ENCODE data around the gene TGFBR2.

The TGFBR2 gene

DNA sequence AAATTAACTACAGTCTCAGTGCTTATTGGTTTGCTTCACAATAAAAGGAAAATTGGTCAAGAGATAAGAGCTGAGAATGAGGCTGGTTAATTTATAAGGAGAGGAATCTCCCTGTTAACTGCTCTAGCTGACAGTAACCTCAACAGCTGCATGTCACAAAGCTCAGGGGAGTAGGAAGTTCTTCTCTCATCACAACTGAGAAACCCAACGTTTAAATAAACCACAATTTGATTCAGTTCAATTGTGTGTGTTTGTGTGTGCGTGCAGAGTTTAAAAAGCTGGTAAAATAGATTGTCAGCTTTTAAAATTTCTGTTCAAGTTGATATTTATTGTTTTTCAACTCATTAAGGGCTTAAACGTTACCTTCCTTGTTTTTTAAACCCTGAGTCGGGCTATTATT, 3.5 kb upstream of the TGFBR2 start:
- DNase-seq (ENCODE audit: low spot score), result no peak

DNA sequence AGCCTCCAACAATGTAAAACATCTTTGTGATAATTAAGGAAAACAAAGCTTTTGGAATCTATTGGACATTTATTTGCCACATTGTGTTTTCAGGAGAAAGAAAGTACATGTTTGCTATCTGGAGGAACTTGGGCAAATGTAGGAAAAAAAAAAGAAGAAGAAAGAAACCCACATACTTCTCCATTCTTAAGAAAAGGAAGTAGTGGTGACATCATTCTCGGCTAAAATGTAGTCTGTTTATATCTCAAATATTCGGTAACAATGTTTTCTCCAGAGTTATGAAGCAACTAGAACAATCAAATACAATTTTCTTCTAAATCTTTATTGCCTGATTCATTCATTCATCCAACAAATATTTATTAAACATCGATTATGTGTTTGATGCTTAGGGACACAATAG, 2.3 kb upstream of the TGFBR2 start:
- DNase-seq (ENCODE audit: low spot score), result no peak

DNA sequence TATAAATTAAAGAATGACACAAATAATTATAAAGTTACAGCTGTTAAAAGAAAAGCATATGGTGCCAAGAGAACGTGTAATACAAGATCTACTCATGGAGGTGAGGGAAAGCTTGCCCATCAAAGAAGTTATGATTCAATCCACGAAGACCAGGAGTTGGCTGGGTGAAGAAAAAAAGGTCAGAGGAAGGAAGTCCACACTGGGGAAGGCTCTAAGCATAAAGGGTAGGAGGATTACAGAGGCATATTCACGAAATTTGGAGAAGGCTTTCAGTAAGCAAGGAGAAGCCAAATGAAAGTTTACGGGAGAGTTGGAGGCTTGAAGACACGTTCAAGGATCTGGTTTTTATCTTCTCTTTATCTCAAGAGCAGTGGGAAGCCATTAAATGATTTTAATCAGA, 1.8 kb upstream of the TGFBR2 start:
- no peak for DNase-seq (ENCODE audit: low spot score)

DNA sequence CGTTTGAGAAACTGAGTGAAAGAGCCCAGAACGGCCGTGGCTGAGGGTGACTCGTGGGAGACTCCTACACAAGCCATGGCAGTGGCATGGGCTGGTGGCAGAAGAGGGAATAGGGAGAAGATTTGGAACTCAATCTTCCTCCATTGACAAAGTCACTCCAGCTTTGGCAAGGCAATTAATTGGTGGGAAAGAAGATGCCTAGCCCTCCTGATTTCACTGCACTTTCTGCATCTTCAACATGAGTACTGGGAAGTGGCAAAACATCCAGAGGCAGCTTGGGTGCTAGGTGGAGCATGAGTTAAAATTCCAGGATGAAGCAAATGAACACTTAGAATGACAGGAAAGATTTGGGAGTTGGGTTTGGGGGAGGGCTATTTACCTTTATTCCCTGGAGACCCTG, 1.4 kb upstream of the TGFBR2 start:
- DNase-seq (ENCODE audit: low spot score), result no peak

DNA sequence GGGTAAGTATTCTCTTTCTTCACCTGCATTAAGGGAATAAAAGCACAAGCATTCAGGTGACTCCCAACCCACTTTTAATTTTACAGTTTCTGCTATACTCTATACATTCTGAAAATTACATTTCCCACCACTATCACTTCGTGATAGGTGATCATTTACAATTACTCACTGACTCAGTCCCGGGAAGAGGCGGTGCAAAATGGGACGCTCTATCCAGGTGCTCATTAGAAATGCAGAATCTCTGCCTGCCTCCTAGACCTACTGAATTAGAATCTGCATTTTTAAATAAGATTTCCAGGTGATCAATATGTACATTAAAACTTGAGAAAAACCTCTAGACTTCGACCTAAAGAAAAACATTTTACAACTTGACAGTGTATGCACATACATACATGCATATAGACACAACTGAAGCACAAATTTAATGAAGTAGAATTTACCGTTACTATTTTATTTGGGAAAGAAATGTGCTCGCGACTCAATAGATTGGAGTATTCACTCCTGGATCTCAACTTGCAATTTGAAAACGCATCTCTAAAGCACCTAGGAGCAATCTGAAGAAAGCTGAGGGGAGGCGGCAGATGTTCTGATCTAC, 598 bp upstream of the TGFBR2 start:
- no peak for DNase-seq (ENCODE audit: low spot score)

DNA sequence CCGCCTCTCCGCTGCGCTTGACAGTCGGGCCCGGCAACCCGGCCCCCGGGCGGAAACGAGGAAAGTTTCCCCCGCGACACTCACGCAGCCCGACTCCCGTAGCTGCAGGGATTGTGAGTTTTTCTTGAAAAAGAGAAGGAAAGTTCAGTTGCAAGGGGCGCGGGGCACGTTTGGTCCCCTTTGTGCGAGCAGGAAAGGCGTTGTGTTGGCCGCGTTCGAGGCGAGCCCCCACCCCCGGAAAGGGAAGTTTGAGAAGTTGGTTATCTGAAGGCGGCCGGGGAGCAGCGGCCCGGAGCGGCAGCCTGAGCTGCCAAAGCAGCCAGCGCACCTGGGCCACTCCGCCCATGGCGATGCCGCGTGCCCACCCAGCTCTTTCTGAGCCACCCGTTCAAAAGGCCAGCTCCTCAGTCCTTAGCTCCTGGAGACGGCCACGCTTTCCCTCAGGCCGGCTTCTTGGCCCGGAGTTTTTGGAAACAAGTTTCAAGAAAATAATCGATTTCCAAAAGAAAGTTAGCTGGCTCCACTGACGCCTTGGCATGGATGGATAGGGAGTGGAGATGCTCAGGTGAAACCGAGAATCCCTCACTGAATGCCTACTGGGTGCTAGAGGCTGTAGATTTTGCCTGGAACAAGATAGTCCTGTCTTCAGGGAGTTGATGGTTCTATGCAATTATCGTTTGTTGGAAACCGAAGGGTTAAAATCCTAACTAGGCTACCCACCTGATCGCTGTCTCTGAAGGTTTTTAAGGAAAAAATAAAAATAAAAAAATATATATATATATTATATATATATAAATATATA, 832 bp downstream of the TGFBR2 start:
- no peak for DNase-seq (ENCODE audit: low spot score)

DNA sequence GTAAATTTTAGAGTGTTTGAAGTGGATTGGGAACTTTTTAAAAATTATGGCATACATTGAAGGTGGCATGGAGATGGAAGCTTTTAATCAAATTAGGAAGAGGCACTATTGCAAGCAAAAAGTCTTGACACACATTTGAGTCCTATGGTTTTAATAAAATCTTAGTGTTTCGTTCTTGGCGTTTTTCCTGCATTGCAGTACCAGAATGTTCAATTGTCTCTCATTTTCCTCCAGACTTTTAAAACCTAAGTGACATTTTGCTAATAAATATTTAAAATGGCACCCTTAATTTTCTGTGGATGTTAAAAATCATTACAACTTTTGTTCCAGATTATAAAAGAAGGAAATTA, 2.2 kb downstream of the TGFBR2 start:
- DNase-seq (ENCODE audit: low spot score), result no peak

DNA sequence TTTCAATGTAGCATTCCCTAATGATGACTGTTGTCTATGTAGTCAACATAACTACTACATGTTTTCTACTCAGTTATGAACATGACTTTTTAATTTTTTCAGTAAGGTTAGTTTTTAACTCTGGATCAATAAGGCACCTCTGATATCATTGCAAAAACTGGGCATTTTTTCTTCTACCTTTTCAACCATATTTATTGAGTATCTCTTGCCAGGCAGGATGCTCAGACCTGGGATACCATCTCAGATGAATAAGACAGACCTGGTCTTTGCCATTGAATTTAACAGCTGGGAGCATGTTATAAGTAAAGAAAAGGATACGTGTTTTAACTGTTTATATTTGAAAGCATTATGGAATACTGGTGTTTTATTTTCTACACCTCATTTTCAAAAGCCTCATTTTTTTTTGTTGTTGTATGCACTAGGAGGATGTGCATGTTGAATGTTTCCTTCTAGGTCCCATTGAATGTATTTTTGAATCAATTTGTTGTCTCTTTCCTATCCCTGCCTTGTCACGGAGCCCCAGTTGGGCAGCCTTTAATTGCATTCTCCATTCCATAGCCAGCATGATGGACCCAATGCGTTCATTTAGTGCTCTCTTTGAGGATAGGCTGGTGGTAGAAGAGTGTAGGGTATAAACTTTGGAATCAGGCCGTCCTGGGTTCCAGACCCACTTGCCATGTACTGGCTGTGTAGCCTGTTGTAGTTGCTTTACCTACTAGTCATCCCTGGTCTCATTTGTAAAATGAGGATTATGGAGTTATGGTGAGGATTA, 3.7 kb downstream of the TGFBR2 start:
- DNase-seq (ENCODE audit: low spot score), result no peak

DNA sequence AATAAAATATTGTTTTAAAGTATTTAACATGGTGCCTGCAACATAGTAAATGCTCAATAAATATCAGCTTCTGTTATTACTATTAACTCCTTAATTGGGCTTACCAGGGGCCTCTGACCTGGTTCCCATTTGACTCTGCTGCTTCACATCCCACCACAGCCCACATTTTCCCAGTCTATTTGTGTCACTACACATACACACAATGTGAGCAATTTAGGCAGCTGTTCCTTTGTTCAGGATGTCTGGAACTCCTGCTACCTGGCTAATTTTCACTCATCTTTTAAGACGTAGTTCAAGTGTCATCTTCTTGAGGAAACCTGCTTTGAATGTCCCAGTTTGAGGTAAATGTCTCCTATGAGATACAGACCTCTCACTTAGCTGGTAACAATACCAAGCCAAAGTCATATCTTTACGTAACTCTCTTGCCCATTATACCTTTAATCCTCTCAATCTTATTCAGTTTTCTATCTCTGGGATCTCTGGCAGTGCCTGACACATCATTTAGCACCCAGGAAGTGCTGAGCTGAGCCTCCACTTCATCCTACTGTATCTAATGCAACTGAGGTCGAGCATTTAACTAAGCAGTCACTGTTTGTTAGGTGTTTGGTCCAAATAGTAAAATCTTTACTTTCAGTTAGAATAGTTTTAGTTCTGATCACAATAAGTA, 4.4 kb downstream of the TGFBR2 start:
- no peak for DNase-seq (ENCODE audit: low spot score)

DNA sequence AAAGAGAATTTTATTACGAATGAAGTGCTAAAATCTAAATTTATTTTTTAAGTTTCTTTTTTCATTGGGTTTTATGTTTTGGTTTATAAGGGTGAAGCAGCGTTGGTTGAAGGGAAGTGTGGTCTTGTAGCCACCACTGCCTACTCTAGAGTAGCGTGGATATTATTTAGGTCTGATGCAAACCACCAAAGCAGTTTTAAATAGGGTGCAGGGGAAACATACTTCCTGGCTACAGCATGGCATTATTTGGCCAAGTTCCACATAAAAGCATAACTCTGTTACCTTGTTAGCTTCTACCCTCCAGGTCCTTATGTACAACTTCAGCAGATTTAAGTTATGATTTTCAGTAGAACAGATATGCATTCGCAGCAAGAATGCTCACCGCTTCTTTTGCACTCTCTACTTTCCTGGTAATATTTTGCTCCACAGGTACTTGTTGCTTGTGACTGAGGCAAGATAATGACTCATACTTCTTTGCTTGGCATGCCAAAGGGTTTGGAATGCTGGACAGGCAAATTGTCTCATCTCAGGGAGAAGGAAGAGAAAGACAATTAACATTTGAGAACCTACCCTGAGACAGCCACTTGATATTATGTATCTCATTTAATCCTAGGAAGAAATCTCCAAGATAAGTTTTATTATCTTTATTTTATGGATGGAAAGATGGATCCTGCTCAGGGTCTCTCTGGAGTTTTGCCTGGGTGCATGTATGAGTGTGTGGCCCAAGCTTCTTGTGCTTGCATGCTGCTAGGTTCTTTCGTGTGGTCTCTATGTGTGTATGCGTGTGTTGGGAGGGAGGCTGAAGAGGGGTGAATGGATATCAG, 5.4 kb downstream of the TGFBR2 start:
- no peak for DNase-seq (ENCODE audit: low spot score)

DNA sequence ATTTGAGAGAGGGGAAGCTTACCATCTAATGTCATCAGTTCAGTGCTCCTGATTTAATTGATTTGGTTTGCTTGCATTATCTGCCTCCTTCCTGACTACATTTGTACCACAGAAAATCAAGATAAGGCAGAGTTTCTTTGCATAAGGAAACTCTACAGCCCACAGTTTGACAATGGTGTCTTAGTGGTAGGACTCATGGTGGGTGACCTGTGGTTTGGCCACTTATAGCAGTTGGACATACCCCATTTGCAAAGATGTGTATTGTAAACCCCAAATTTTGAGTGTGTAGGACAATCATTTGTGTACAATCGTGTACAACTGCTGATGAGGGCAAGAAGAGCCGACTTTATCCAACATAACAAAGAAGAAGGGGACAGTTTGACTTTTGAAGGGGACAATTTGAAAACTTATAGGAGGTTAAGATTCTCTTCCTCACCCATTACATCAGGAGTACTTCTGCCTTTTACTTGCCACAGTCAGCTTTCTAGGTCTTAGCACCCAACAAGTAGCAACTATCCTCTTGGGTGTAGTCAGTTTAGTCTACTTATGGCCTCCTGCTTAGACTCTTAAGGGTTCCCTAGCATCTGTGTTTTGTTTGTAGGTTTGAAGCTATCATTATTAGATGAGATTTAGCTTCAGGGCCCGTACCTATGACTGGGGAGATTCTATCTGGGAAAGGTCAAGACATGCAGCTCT, 6.2 kb downstream of the TGFBR2 start:
- DNase-seq (ENCODE audit: low spot score), result no peak

DNA sequence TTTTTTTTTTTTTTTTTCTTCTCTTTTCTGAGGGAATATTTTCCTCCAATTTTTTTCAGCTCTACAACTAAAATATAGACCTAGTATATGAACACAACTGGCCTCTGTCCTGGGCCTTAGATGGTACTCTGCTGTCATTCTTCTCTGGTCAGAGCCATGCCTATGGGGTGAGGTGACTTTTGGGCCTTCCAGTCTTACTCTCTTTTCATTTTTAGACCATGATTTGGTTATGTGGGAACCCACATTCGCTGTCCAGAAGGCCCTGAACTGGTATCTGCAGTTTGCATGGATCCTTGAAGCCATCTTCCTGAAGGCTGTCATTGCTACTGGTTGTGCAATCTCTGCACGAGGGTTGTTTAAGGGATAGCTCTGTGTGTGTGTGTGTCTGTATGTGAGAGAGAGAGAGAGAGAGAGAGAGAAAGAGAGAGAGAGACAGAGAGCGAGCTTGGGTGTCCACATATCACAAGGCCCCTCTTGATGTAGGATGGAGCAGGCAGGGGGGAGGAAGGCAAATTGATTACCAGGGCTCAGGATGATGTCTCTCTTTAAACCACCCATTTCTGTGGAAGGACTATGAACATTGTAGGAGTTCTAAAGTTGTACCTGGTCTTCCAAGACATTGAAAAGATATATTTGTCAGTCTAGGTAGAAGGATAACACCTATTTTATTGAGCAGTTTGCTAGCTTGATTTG, 6.9 kb downstream of the TGFBR2 start:
- no peak for DNase-seq (ENCODE audit: low spot score)

DNA sequence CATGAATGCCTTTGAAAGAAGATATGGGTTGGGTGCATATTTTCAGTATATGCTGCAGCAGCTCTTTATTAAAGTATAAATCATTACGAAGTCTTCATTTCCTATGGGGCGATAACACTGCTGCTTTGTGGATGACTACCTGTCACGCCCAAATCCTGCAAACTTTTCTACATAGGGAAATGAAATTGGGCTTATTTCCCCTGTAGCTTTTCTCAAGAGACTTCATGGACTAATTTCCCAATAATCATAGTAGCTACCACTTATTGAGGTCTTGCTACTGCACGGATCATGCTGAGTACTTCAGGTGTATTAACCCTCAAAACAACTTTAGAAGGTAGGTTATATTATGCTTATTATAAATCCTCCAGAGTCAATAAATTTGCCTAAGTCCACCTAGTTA, 8.0 kb downstream of the TGFBR2 start:
- no peak for DNase-seq (ENCODE audit: low spot score)

DNA sequence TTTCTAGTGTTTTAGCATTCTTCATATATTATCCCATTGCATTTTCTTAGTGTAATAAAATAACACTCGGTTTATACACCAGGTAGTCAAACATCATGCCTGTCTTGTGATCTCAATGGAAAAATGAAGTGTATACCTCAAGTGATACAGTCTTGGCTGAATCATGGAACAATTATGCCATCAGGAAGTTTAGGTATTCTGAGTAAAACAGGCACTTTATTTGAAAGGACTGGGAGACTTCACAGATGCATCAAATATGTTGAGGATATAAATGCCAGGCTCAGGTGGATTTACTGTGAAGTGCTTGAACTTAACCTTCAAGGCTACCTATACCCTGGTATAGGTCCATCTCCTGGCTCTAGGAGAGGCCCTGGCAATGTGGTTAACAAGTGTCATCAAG, 8.5 kb downstream of the TGFBR2 start:
- DNase-seq (ENCODE audit: low spot score), result no peak

DNA sequence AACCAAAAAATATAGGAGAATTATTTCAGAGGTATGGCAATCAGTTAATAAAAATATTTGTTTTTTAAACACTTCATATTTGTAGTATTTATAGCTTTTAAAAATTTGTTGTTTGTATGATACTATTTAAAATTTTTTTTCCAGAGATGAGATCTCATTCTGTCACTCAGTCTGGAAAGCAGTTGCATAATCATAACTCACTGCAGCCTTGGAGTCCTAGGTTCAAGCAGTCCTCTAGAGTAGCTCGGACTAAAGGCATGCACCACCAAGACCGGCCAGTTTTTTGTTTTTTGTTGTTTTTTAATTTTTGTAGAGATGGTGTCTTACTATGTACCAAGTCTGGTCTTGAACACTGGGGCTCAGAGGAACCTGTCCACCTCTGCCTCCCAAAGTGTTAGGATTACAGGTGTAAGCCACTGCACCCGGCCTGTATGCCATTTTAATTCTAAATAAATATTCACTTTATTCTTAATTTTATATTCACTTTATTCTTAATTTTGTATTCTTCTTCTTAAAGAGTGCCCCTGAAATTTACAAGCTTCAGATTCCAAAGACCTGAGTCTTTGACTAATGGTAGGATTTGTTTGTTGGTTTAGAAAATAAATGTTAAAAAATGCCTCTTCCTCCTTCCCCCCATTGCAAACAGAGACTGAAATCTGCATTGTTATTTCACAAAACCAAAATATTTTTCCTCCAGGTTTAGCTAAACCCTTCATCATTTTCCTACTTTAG, 9.4 kb downstream of the TGFBR2 start:
- DNase-seq (ENCODE audit: low spot score), result no peak

DNA sequence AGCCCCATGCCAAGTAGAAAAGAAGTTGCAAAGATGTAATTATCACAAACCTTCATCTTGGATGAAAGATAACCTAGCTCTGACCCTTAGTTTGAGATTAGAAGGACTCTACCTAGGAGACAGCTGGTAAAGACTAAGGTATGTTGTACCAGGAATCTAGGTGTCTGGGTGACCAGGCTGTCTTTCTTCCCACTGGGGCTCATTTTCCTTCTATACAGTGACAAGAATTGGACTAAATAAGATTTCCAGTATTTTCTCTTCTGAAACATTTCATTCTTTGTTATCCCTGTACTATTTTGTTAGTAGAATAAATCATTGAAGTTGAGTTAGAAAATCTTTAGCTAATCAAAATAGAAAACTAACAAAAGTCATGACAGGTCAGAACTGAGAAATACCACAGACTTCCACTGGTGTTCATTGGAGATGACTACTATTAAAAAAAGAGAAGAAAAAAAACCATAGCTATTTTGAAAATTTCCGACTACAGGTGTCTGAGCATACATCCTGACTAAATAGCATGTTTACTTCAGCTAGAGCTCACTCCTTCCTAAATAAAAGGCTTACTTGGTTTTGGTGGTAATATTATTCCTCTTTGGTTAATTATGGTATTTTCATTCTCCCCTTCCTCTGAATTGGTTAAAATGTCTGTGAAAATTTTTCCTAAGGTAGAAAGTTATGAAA, 10.1 kb downstream of the TGFBR2 start:
- no peak for DNase-seq (ENCODE audit: low spot score)

DNA sequence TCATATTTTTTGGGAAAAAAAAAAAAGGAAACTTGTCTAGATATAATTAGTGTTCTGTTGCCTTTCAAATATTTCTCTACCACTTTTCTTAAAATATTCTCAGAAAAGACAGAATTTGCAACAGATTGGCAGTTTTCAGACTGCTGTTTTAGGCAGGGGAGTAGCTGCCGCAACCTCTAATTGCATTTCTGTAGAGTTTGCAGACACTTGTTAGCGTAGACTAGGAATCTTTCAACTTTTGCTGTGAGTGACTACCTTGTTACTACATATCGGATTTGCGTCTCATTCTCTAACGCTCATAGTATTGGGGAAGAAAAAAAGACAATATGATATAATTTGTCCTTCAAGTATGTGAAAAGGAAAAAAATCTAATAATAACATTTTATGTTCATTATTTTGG, 10.7 kb downstream of the TGFBR2 start:
- no peak for DNase-seq (ENCODE audit: low spot score)

DNA sequence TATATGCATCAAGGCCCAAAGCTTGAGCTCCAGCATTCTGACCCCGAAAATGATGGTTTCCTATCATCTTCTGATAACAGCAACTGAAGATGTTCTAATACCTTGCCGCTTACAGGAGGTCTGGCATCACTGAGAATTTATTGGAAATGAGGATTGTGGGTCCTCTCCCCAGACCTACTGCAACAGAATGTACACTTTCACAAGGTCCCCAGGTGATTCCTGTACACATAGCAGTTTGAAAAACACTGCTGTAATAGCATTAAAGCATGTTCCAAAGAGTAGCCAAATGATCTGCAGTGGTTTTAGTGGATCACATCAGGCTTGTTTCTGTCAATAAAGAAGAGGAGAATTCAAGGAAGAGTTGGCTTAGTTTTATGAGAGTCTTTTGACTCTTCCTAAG, 11.3 kb downstream of the TGFBR2 start:
- no peak for DNase-seq (ENCODE audit: low spot score)

DNA sequence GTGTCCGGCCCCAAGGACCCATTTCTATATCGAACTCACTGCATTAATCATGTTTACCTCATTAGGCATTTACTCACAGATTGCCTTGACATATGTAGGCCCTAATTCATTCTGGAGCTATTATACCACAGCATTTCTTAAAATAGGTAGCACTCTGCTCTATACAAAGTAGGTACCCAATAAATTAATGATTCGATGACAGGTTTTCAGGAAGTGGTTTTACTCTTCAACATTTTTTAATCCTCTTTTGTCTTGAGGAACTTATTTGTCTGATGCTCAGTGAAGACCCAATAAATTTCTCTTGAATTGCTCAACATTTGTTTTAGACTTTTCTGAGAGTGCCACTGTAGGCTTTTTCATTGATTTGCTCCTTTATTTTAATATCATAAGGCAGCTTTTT, 12.1 kb downstream of the TGFBR2 start:
- no peak for DNase-seq (ENCODE audit: low spot score)

Data from cerebellar cortex (tissue), 1 donor.